ENCODE results near the gene CTNS. TPM values are rescaled to one million over a fixed set of nuclear protein-coding genes. Genes with fewer than 3 reads are reported as not detected.

Gene CTNS
- total RNA-seq, 6 donors from 2014 or later, result 22.1 to 31.4 (median 25.3) TPM

DNA sequence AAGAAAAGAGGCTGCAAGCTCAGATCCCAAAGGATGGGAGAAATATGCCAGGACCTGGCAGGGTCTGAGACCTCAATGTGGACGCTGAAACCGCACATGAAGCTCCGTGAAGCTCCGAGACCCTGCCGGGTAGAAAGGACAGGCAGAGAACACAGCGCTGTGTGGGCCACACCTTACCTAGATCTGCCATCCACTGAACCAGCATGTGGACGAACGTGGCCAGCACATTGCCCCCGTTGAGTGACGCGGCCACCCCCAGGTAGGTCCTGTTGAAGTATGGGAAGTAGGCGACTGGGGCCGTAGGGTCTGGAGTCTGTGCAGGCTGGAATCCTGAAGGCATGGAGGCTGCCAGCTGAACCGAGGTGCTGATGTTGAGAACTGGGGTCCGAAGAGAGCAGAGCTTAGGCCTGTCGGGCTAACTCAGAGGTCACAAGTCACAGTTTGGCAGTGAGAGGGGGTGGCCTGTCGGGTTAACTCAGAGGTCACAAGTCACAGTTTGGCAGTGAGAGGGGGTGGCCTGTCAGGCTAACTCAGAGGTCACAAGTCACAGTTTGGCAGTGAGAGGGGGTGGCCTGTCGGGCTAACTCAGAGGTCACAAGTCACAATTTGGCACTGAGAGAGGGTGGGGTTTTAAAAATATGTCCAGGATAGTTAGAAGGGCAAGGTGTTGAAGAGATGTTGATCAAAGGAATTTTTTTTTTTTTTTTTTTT, 21.2 kb upstream of the CTNS start:
- TF ChIP-seq, protein P1, sequence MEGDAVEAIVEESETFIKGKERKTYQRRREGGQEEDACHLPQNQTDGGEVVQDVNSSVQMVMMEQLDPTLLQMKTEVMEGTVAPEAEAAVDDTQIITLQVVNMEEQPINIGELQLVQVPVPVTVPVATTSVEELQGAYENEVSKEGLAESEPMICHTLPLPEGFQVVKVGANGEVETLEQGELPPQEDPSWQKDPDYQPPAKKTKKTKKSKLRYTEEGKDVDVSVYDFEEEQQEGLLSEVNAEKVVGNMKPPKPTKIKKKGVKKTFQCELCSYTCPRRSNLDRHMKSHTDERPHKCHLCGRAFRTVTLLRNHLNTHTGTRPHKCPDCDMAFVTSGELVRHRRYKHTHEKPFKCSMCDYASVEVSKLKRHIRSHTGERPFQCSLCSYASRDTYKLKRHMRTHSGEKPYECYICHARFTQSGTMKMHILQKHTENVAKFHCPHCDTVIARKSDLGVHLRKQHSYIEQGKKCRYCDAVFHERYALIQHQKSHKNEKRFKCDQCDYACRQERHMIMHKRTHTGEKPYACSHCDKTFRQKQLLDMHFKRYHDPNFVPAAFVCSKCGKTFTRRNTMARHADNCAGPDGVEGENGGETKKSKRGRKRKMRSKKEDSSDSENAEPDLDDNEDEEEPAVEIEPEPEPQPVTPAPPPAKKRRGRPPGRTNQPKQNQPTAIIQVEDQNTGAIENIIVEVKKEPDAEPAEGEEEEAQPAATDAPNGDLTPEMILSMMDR (IDR thresholded peaks at IDR 0.05), result no peak
- TF ChIP-seq POLR2AphosphoS5 (IDR thresholded peaks at IDR 0.05) (no peak), EP300 (IDR thresholded peaks at IDR 0.05) (no peak), POLR2A (IDR thresholded peaks at IDR 0.05) (no peak)
- Histone ChIP-seq H3K27me3 (no peaks in the 10 kb centered on the region), H3K36me3 (peaks cover 6 to 84% (median 64%) of the 10 kb centered on the region in 4 donors), H3K27ac (no peak overlapping the region), H3K9me3 (no peaks in the 10 kb centered on the region), H3K4me1 (no peaks in the 10 kb centered on the region), H3K4me3 (no peak overlapping the region)
- ATAC-seq (ENCODE audit: low FRiP score in 2 of 2) (no peak), DNase-seq (no peak)
- WGBS, 2 donors, result 96 to 97% methylated on average over 16 to 17 of the region's 18 CpGs

DNA sequence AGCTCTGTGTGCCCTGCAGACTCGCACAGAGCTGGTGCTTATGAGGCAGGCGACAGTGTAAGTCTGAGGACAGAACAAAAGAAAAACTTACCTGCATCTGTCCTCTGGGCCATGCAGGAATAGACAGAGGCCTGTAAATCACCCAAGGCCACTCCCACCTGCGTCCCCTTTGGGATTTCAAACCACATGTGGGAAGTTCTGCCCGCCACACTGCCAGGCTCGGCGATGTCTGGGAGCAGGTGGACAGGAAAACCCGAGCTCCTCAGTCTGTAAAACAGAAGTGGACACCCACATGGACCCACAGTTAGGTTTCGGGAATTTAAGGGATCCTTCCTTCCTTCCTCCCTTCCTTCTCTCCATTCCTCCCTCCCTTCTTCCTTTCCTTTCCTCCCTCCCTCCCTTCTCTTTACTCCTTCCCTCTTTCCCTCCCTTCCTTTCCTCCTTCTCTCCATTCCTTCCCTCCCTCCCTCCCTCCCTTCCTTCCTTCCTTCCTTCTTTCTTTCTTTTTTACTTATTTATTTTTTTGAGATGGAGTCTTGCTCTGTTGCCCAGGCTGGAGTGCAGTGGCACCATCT, 15.3 kb upstream of the CTNS start:
- no peak for DNase-seq
- TF ChIP-seq EP300 (IDR thresholded peaks at IDR 0.05) (no peak), POLR2A (IDR thresholded peaks at IDR 0.05) (no peak), POLR2AphosphoS5 (IDR thresholded peaks at IDR 0.05) (no peak)
- TF ChIP-seq, protein P1 (IDR thresholded peaks at IDR 0.05), result no peak
- Histone ChIP-seq H3K4me1 (no peaks in the 10 kb centered on the region), H3K9me3 (no peaks in the 10 kb centered on the region), H3K36me3 (peaks cover 22 to 92% (median 58%) of the 10 kb centered on the region in 4 donors), H3K27me3 (no peaks in the 10 kb centered on the region), H3K4me3 (no peak overlapping the region), H3K27ac (no peak overlapping the region)
- ATAC-seq (ENCODE audit: low FRiP score in 2 of 2), result no peak
- 90 to 97% methylated on average over 7 to 8 of the region's 8 CpGs for WGBS, 2 donors

DNA sequence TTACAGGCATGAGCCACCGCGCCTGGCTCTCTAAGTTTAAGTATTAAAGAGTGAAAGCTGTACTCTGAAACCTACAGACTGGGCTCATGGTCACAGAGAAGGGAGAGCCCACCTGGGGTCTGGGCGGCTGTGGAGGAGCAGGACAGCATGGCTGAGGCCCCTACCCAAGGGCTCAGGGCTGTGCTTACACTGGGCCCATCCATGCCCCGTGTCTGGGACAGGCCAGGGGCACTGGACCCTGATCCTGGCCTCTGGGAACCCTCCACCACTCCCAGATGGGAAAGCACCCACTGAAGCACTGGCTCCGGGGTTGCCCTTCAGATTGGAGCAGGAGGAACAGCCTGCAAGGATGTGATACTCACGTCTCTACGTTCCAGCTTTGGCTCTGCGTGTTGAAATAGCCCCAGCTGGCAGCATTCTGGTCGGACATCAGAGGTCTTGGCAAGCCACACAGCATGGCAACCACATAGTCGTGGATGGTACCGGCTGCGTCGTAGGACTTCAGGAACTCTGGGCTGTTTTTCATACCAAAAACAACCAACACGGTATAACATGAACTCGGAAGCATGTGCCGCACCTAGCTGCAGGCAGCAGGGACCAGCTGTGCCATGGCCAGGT, 13.5 kb upstream of the CTNS start:
- WGBS, 2 donors, result 92 to 98% methylated on average over 5 to 16 of the region's 16 CpGs

DNA sequence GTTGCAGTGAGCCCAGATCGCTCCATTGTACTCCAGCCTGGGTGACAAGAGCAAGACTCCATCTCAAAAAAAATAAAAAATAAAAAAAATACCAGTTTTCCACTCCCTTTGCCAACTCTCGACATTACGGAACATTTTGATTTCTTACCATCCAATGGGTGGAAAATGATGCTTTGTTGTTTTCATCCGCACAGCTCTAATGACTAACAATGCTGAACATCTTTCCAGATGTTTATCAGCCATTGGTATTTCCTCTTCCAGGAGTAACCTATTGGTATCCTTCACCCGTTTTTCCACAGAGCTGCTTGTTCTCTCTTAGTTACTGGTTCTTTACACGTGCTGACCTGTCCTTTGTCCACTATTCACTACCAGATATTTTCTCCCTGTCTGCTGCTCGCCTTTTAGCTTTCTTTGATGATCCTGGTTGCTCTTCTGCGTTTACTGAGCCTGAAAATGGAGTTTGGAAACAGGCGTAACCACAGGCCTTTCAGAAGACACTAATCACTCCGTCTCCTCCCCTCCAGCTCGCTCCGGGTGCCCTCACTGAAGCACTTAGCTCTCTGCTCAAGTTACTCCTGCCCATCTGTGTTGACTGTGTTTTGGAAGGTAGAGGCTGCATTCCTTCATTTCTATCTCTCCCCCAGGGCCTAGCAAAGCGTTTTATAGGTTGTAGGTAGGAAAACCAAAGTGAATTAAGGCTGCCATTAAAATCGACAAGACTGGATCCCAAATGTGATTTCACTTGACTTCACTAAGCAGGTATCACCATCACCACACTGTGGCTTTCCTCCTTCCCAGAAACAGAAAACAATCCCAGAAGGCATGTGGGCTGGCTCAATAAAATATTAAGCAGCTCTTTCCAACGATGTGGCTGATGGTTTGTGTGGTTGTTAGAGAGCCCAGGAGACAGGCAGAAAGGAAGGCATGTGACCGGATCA, 9.5 kb upstream of the CTNS start:
- 76 to 89% methylated on average over 16 of the region's 16 CpGs for WGBS, 2 donors
- ATAC-seq (ENCODE audit: low FRiP score in 2 of 2) (no peak), DNase-seq (no peak)
- Histone ChIP-seq H3K9me3 (no peaks in the 10 kb centered on the region), H3K27me3 (no peaks in the 10 kb centered on the region), H3K4me1 (no peaks in the 10 kb centered on the region), H3K36me3 (peaks cover 8 to 85% (median 49%) of the 10 kb centered on the region in 4 donors), H3K4me3 (no peak overlapping the region), H3K27ac (no peak overlapping the region)
- TF ChIP-seq, protein P1 (IDR thresholded peaks at IDR 0.05), result no peak
- TF ChIP-seq EP300 (IDR thresholded peaks at IDR 0.05) (no peak), POLR2A (IDR thresholded peaks at IDR 0.05) (no peak), POLR2AphosphoS5 (IDR thresholded peaks at IDR 0.05) (no peak)

More for the DNA sequence above, 13.5 kb upstream of the CTNS start:
- H3K4me1 ChIP-seq, result no peaks in the 10 kb centered on the region
- H3K9me3 ChIP-seq, result no peaks in the 10 kb centered on the region
- DNase-seq (no peak), ATAC-seq (ENCODE audit: low FRiP score in 2 of 2) (no peak)
- H3K36me3 ChIP-seq, result peaks cover 20 to 88% (median 57%) of the 10 kb centered on the region in 4 donors
- H3K4me3 ChIP-seq, result no peak overlapping the region
- H3K27me3 ChIP-seq, result no peaks in the 10 kb centered on the region
- no peak for TF ChIP-seq POLR2AphosphoS5 (IDR thresholded peaks at IDR 0.05)
- no peak for TF ChIP-seq POLR2A (IDR thresholded peaks at IDR 0.05)
- TF ChIP-seq, protein P1 (IDR thresholded peaks at IDR 0.05), result no peak
- no peak for TF ChIP-seq EP300 (IDR thresholded peaks at IDR 0.05)
- no peak overlapping the region for H3K27ac ChIP-seq
